Brain microvascular endothelial cell (primary cell): ENCODE data around the gene ASAP3.

ENCODE experiments used
- DNase-seq: peaks from one replicate; pipeline ENCODE4 v3.0.0-alpha.2; 2020
- H3K27ac ChIP-seq: fragments of 250-450 bp; sonication (Bioruptor Pico); 2 replicates; pipeline ENCODE4 v1.5.1; 2020; ENCODE audit warnings: mild to moderate bottlenecking, moderate library complexity
- H3K27me3 ChIP-seq: fragments of 250-450 bp; sonication (Bioruptor Pico); replicated peaks from 2 replicates; pipeline ENCODE4 v1.5.1; 2020; ENCODE audit warnings: mild to moderate bottlenecking
- H3K36me3 ChIP-seq: fragments of 250-450 bp; sonication (Bioruptor Pico); replicated peaks from 2 replicates; pipeline ENCODE4 v1.5.1; 2020; ENCODE audit warnings: mild to moderate bottlenecking
- H3K4me3 ChIP-seq: 2 replicates; pipeline ENCODE4 v1.5.1; 2011; ENCODE audit warnings: low read depth, mild to moderate bottlenecking, control low read depth, low read length, moderate library complexity
- in situ Hi-C: cut with HindIII; loops from 2 replicates; pipeline ENCODE4 v1.10.0; 2017; ENCODE audit warnings: low sequenced_read_pairs, low pct_ligation_motif_present
- TF ChIP-seq, protein P1 (sequence below): IDR thresholded peaks from 2 replicates; pipeline ENCODE4 v1.5.1; 2011; ENCODE audit warnings: low read depth, mild to moderate bottlenecking, moderate library complexity, low read length, control low read depth, inconsistent platforms; ENCODE audit errors: missing control alignments

ASAP3 gene

DNA sequence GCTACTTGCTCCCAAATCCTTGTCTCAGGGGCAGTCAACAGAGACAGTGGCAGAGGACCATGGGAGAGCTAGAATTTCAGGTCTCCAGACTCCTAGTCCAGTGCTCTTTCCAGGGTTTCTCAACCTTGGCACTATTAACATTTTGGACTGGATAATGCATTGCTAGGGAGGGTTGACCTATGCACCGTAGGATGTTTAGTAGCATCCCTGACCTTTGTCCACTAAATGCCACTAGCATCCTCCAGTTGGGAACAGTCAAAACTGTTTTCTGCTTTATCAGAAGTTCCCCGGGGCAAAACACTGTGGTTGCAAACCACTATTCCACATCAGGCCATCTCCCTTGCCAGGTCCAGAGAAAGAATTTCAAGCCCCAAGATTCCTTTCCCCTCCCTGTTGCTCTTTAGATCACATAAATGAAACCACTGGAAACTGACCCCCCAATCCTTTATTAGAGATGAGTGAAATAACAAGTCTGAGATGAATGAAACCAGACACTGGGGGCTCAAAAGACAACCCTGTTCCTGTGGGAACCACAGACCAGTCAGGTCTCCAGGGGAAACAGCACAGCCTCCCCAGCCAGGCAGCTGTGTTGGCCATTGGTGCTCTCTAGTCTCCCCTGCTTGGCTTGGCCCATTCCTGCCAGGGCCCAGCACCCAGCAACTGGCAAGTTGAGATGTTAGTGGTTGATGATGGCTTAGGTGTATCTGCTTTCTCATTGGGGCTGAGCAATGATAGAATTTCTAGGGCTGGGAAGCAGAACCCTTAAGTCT, 55.7 kb downstream of the ASAP3 start:
- no peak overlapping the region for H3K4me3 ChIP-seq
- no peaks in the 10 kb centered on the region for H3K27me3 ChIP-seq
- TF ChIP-seq, protein P1, sequence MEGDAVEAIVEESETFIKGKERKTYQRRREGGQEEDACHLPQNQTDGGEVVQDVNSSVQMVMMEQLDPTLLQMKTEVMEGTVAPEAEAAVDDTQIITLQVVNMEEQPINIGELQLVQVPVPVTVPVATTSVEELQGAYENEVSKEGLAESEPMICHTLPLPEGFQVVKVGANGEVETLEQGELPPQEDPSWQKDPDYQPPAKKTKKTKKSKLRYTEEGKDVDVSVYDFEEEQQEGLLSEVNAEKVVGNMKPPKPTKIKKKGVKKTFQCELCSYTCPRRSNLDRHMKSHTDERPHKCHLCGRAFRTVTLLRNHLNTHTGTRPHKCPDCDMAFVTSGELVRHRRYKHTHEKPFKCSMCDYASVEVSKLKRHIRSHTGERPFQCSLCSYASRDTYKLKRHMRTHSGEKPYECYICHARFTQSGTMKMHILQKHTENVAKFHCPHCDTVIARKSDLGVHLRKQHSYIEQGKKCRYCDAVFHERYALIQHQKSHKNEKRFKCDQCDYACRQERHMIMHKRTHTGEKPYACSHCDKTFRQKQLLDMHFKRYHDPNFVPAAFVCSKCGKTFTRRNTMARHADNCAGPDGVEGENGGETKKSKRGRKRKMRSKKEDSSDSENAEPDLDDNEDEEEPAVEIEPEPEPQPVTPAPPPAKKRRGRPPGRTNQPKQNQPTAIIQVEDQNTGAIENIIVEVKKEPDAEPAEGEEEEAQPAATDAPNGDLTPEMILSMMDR: no peak
- DNase-seq: no peak
- H3K27ac ChIP-seq: no peak overlapping the region
- H3K36me3 ChIP-seq: peaks cover 2% of the 10 kb centered on the region
- in situ Hi-C loops: no loop called here

DNA sequence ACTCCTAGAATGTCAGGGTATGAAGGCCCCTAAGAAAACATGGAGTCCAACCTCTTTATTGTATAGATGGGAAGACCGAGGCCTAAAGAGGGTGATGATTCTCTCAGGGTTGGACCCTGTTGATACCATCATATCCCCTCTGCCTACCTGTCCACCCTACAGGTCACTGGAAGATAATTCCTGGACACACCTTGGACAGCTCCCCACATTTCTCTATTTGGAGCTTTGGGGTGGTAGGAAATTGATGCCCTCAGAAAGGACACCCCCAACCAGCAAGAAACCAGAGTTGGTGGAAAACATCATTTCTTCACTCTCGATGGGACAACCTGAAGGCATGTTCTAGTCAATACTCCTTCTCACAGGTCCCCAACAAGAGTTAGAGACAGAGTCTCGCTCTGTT, 56.4 kb downstream of the ASAP3 start:
- DNase-seq: no peak
- TF ChIP-seq, protein P1: no peak
- in situ Hi-C loops: no loop called here
- peaks cover 2% of the 10 kb centered on the region for H3K36me3 ChIP-seq
- no peaks in the 10 kb centered on the region for H3K27me3 ChIP-seq
- no peak overlapping the region for H3K27ac ChIP-seq
- H3K4me3 ChIP-seq: no peak overlapping the region

DNA sequence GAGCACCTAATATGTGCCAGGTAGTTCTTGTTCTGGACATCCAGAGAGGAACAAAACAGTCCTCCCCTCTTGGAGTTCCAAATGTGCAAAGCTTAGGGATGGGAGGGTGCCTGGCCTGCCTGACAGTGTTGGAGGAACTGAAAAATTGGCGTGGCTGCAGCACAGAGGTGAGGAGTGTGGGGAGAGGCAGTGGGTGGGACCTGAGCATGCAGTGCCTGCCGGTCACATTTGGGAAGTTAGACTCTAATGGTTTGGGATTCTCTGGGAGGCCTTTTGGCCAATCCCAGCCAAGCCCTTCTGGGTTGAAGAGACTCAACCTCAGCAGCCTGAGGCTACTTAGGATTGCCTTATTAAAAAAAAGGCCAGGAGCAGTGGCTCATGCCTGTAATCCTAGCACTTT, 57.2 kb downstream of the ASAP3 start:
- no peak overlapping the region for H3K4me3 ChIP-seq
- no peak for DNase-seq
- no peak overlapping the region for H3K27ac ChIP-seq
- TF ChIP-seq, protein P1: no peak
- H3K27me3 ChIP-seq: no peaks in the 10 kb centered on the region
- H3K36me3 ChIP-seq: peaks cover 2% of the 10 kb centered on the region
- in situ Hi-C loops: no loop called here

DNA sequence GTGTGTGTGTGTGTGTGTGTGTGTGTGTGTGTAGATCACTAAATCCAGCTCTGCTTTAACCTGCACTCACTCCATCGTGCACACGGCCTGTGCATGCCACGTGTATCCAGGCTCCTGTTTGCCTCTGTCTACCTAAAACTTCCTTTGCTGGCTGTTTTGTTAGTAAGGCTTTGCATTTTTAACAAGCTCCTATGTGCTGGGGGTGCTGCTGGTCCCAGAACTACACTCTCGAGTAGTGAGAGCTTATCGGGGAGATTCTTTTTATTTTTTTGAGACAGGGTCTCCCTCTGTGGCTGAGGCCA, 58.8 kb downstream of the ASAP3 start:
- DNase-seq: no peak
- in situ Hi-C loops: no loop called here
- no peak overlapping the region for H3K27ac ChIP-seq
- H3K27me3 ChIP-seq: no peaks in the 10 kb centered on the region
- H3K4me3 ChIP-seq: peak overlapping the region; percentile 45
- TF ChIP-seq, protein P1: no peak
- H3K36me3 ChIP-seq: no peaks in the 10 kb centered on the region

DNA sequence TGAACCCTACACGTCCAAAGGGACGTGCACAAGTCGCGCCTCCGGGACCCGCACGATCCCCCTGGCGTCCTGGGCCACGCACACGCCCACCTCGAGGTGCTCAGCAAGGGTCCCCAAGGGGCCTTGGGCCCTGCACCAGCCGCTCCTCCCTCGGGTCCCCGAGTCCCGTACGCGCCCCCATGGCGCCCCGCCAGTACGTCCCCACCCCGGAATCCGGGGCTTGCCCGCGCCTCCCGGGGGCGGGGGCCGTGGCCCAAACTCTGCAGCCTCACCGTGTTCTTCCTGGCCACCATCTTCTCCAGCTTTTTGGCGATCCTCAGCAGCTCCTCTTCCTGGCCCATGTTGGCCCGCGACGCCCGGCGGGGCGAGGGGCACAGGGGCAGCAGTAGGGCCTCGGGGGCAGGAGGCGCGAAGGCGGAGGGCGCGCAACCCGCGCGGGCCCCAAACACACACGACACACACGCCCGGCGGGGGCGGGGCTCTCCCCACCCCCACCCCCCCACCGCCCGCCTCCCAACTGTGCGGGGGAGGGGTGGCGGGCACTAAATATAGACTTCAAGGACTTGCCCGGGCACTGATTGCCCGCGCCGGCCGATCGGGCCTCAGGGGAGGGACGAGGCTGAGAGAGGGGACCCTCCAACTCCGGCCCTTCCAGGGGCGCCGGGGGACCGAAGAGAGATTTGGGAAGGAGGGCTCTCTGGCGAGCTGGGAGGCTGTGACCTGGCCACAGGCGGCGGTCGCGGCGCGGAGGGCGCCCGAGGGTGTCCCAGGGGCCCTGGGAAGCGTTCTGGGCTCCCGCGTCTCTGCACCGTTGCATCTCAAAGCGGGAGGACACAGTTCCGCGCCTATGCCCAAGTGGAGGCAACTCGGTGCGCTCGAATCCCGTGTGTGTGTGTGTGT, 59.4 kb downstream of the ASAP3 start, which contains the start of gene TCEA3:
Gene TCEA3 (minus strand): TSS at position 456 of the 900 bp plus-strand sequence. CDS start 115 bp downstream, at position 341.
- H3K4me3 ChIP-seq: peak within 1 kb of the TSS; percentile 45
- no peaks in the 10 kb centered on the region for H3K36me3 ChIP-seq
- no peak for DNase-seq
- TF ChIP-seq, protein P1: peak; percentile 2
- H3K27me3 ChIP-seq: no peaks in the 10 kb centered on the region
- H3K27ac ChIP-seq: no peak within 1 kb of the TSS
- in situ Hi-C loops: loop anchor here (25.0 kb wide), 1 partner anchor 88 kb away; no protein-coding TSS in a partner anchor
